Panc1 (cell line): ENCODE results near the gene ZNF396. TPM values are rescaled to one million over a fixed set of nuclear protein-coding genes. Genes with fewer than 3 reads are reported as not detected.

ENCODE experiments used
- ATAC-seq: fragments of 200-7000 bp; cut with Tn5 transposase; 2 replicates; pipeline ENCODE4 v1.9.1; 2020; ENCODE audit warnings: mild to moderate bottlenecking, moderate library complexity
- BruUV-seq: library from RNA; stranded (reverse); fragments of 400-500 nt; replicated peaks from 2 replicates; lab custom pipeline; 2021; lab: Mats Ljungman, UMichigan
- CTCF ChIA-PET: fragments of 300-600 bp; sonication (Branson Sonifier 250); formaldehyde crosslinking; loops from one replicate; lab custom pipeline; 2022; ENCODE audit warnings: antibody characterized with exemption; lab: Charles Lee
- POLR2A ChIA-PET: fragments of 300-600 bp; sonication (Branson Sonifier 250); formaldehyde crosslinking; loops from one replicate; lab custom pipeline; 2022; ENCODE audit warnings: antibody characterized with exemption; lab: Charles Lee
- DNase-seq: peaks from one replicate; pipeline ENCODE4 v3.0.0-alpha.2; 2010; ENCODE audit warnings: low read depth, low spot score
- H3K27ac ChIP-seq: 2 replicates; pipeline ENCODE4 v1.5.1; 2011; ENCODE audit warnings: mild to moderate bottlenecking, low read length, inconsistent platforms
- H3K27me3 ChIP-seq: fragments of 200-500 bp; sonication (Bioruptor generic); 2 replicates; pipeline ENCODE4 v1.6.0; 2014; ENCODE audit warnings: low read length, inconsistent platforms; ENCODE audit not compliant: control insufficient read depth, insufficient read depth
- H3K36me3 ChIP-seq: fragments of 200-500 bp; sonication (Bioruptor generic); 2 replicates; pipeline ENCODE4 v1.5.1; 2014; ENCODE audit warnings: inconsistent platforms, mild to moderate bottlenecking, low read length, moderate library complexity; ENCODE audit not compliant: control insufficient read depth, insufficient read depth
- H3K4me1 ChIP-seq: 2 replicates; pipeline ENCODE4 v1.5.1; 2011; ENCODE audit warnings: inconsistent platforms, mild to moderate bottlenecking, low read length, moderate library complexity; ENCODE audit not compliant: control insufficient read depth, insufficient read depth
- H3K4me3 ChIP-seq, 2 experiments: 2 replicates each; pipeline ENCODE4 v1.5.1; 2011 to 2012; ENCODE audit warnings: low read depth in 2 of 2, low read length in 2 of 2, mild to moderate bottlenecking in 2 of 2, inconsistent platforms in 1 of 2, moderate library complexity in 1 of 2
- H3K9me3 ChIP-seq: fragments of 200-500 bp; sonication (Bioruptor generic); 2 replicates; pipeline ENCODE4 v1.5.1; 2014; ENCODE audit warnings: low read depth, mild to moderate bottlenecking, inconsistent platforms, low read length, moderate library complexity; ENCODE audit not compliant: control insufficient read depth, insufficient read depth
- CTCF ChIP-seq: fragments of 450-650 bp; IDR thresholded peaks from 2 replicates; pipeline ENCODE4 v1.5.1; 2017; ENCODE audit warnings: mild to moderate bottlenecking
- POLR2AphosphoS5 ChIP-seq: IDR thresholded peaks from 2 replicates; pipeline ENCODE4 v1.6.1; 2012; ENCODE audit warnings: mild to moderate bottlenecking, low read depth, low read length, moderate library complexity
- SIN3A ChIP-seq: IDR thresholded peaks from 2 replicates; pipeline ENCODE4 v1.6.1; 2012; ENCODE audit warnings: low read depth, mild to moderate bottlenecking, low read length, moderate library complexity, borderline replicate concordance; ENCODE audit not compliant: insufficient read depth
- TCF7L2 ChIP-seq: IDR thresholded peaks from 2 replicates; pipeline ENCODE4 v1.6.1; 2011; ENCODE audit warnings: mild to moderate bottlenecking, low read depth, low read length, inconsistent platforms
- in situ Hi-C: cut with HindIII; loops from 2 replicates; pipeline ENCODE4 v1.10.0; 2016; ENCODE audit warnings: low sequenced_read_pairs, low pct_unique_long_range_greater_than_20kb
- intact Hi-C: fragments of 100-400 bp; cut with micrococcal nuclease; formaldehyde crosslinking; loops from one replicate; pipeline ENCODE4 v1.10.0; 2022; ENCODE audit not compliant: unreplicated experiment
- total RNA-seq: library from RNA; stranded (reverse); gene quantifications from one replicate; pipeline ENCODE4 v1.2.1, GENCODE V29; 2021; ENCODE audit not compliant: unreplicated experiment
- TF ChIP-seq, protein P1 (sequence below), 2 experiments: IDR thresholded peaks; 2 replicates each; pipeline ENCODE4 v1.6.1; 2011 to 2012; ENCODE audit warnings: low read depth in 2 of 2, control low read depth in 1 of 2, low read length in 1 of 2, mild to moderate bottlenecking in 1 of 2, moderate library complexity in 1 of 2; ENCODE audit not compliant: insufficient read depth in 1 of 2

ZNF396 gene
- total RNA-seq, 1 experiment from 2014 or later, result 2.8 TPM

- ChIA-PET POLR2A (no interaction called here), CTCF (no interaction called here)
- no TSS peak for BruUV-seq
- DNase-seq, result no peak
- intact Hi-C loops, result no loop called here
- no peaks in the 10 kb centered on the region for H3K4me1 ChIP-seq
- no peak for TF ChIP-seq CTCF
- TF ChIP-seq, protein P1, sequence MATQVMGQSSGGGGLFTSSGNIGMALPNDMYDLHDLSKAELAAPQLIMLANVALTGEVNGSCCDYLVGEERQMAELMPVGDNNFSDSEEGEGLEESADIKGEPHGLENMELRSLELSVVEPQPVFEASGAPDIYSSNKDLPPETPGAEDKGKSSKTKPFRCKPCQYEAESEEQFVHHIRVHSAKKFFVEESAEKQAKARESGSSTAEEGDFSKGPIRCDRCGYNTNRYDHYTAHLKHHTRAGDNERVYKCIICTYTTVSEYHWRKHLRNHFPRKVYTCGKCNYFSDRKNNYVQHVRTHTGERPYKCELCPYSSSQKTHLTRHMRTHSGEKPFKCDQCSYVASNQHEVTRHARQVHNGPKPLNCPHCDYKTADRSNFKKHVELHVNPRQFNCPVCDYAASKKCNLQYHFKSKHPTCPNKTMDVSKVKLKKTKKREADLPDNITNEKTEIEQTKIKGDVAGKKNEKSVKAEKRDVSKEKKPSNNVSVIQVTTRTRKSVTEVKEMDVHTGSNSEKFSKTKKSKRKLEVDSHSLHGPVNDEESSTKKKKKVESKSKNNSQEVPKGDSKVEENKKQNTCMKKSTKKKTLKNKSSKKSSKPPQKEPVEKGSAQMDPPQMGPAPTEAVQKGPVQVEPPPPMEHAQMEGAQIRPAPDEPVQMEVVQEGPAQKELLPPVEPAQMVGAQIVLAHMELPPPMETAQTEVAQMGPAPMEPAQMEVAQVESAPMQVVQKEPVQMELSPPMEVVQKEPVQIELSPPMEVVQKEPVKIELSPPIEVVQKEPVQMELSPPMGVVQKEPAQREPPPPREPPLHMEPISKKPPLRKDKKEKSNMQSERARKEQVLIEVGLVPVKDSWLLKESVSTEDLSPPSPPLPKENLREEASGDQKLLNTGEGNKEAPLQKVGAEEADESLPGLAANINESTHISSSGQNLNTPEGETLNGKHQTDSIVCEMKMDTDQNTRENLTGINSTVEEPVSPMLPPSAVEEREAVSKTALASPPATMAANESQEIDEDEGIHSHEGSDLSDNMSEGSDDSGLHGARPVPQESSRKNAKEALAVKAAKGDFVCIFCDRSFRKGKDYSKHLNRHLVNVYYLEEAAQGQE (IDR thresholded peaks at IDR 0.05; ENCODE audit: insufficient read depth in 1 of 2, low read depth in 2 of 2, low read length in 1 of 2), result no peak
- no peak overlapping the region for H3K4me3 ChIP-seq
- H3K27ac ChIP-seq, result no peak overlapping the region
- no peaks in the 10 kb centered on the region for H3K27me3 ChIP-seq
- H3K9me3 ChIP-seq, result no peaks in the 10 kb centered on the region; the same call in 1 of the 2 replicates
- no peak for ATAC-seq
- in situ Hi-C loops, result no loop called here
- H3K36me3 ChIP-seq, result no peaks in the 10 kb centered on the region
These were observed 52.0 kb downstream of the ZNF396 start for GRCh38 chr18:35324926-35325655.

DNA sequence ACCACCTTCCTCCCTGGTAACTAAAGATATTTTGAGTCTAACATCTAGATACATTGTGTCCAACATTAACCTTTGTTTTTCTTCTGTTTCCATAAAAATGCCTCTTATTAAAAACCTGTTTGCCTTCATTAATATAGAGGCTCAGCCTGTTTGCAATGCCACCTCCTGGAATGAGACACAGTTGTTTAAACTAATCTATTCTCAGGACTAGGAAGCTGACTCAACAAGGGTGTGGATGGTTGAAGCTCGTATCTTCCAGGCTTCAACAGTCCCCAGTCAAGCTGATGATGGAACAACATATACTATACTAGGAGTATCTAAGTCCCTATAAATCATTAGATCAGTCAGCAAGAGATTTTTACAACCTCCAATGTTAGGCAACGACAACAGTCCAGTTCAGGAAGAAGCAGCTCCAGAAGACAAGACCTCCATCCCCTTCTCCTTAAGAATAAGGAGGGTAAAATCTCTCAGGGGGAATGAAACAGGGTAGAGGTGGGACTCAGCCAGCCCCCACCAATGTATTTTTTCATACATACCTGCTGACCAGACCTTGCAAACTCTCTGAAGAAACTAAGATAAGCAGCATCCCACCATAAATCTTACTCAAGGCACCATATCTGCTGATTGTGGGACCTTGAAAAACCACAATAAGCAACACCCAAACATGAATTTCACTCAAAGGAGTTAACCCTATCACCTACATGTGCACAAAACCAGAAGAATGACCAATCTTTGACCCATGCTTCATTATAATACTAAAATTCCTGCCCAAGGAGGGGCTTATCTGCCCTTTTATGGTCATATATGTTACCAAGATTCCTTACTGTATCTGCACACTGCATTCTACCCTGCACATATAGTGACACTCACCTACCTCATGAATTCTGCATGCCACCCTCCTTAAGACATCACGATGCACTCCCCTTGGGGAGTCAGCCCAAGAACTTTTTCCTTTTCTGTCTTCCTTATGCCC is 54.4 kb downstream of the ZNF396 start:
- Histone ChIP-seq H3K4me3 (no peak overlapping the region), H3K27me3 (no peaks in the 10 kb centered on the region), H3K36me3 (no peaks in the 10 kb centered on the region), H3K27ac (no peak overlapping the region), H3K9me3 (no peaks in the 10 kb centered on the region), H3K4me1 (no peaks in the 10 kb centered on the region)
- CTCF ChIA-PET, result no interaction called here
- no peak for ATAC-seq
- TF ChIP-seq POLR2AphosphoS5 (no peak), CTCF (no peak), TCF7L2 (no peak), SIN3A (no peak)
- TF ChIP-seq, protein P1 (IDR thresholded peaks at IDR 0.05; ENCODE audit: insufficient read depth in 1 of 2, low read depth in 2 of 2, low read length in 1 of 2), result no peak
- POLR2A ChIA-PET, result no interaction called here
- BruUV-seq, result no TSS peak
- intact Hi-C loops (no loop called here), in situ Hi-C loops (no loop called here)
- no peak for DNase-seq
